PC-3 (cell line): Measurements from ENCODE around the gene HAUS7. TPM values are rescaled to one million over a fixed set of nuclear protein-coding genes. Genes with fewer than 3 reads are reported as not detected.

Source experiments
- ATAC-seq: fragments of 200-7000 bp; cut with Tn5 transposase; 2 replicates; pipeline ENCODE4 v1.9.1; 2020; ENCODE audit warnings: mild to moderate bottlenecking, moderate library complexity
- BruUV-seq: library from RNA; stranded (reverse); fragments of 400-500 nt; replicated peaks from 2 replicates; lab custom pipeline; 2021; lab: Mats Ljungman, UMichigan
- CTCF ChIA-PET: fragments of 300-600 bp; sonication (Branson Sonifier 250); formaldehyde crosslinking; loops from one replicate; lab custom pipeline; 2022; ENCODE audit warnings: antibody characterized with exemption; lab: Charles Lee
- POLR2A ChIA-PET: fragments of 300-600 bp; sonication (Branson Sonifier 250); formaldehyde crosslinking; loops from one replicate; lab custom pipeline; 2022; ENCODE audit warnings: antibody characterized with exemption; ENCODE audit not compliant: unreplicated experiment; lab: Charles Lee
- DNase-seq: peaks from one replicate; pipeline ENCODE4 v3.0.0-alpha.2; 2015
- H2AFZ ChIP-seq: fragments of 300-600 bp; sonication (generic); 2 replicates; pipeline ENCODE4 v1.6.0; 2016; ENCODE audit warnings: antibody characterized with exemption, low read length
- H3F3A ChIP-seq: fragments of 300-600 bp; sonication (generic); one replicate; pipeline ENCODE4 v1.6.0; 2017; ENCODE audit warnings: antibody characterized with exemption, low read length, control low read depth, mild to moderate bottlenecking; ENCODE audit not compliant: unreplicated experiment
- H3K27ac ChIP-seq: fragments of 300-600 bp; sonication (generic); 2 replicates; pipeline ENCODE4 v1.5.1; 2016; ENCODE audit warnings: mild to moderate bottlenecking, low read length
- H3K27me3 ChIP-seq: fragments of 300-600 bp; sonication (generic); 2 replicates; pipeline ENCODE4 v1.6.1; 2016; ENCODE audit warnings: low read length, mixed read lengths
- H3K36me3 ChIP-seq: fragments of 300-600 bp; sonication (generic); 2 replicates; pipeline ENCODE4 v1.6.1; 2016; ENCODE audit warnings: low read depth, mixed run types, low read length, mixed read lengths
- H3K4me1 ChIP-seq: fragments of 300-600 bp; sonication (generic); 2 replicates; pipeline ENCODE4 v1.5.1; 2016; ENCODE audit warnings: low read length; ENCODE audit not compliant: insufficient read depth
- H3K4me2 ChIP-seq: fragments of 300-600 bp; sonication (generic); 2 replicates; pipeline ENCODE4 v1.6.0; 2016; ENCODE audit warnings: low read length
- H3K4me3 ChIP-seq: fragments of 300-600 bp; sonication (generic); 2 replicates; pipeline ENCODE4 v1.5.1; 2016; ENCODE audit warnings: mild to moderate bottlenecking, low read length, mixed read lengths
- H3K79me2 ChIP-seq: fragments of 300-600 bp; sonication (generic); 2 replicates; pipeline ENCODE4 v1.6.1; 2017; ENCODE audit warnings: low read length, mixed read lengths
- H3K9ac ChIP-seq: fragments of 300-600 bp; sonication (generic); 2 replicates; pipeline ENCODE4 v1.6.0; 2016; ENCODE audit warnings: mild to moderate bottlenecking, low read length
- H3K9me2 ChIP-seq: fragments of 300-600 bp; sonication (generic); replicated peaks from 2 replicates; pipeline ENCODE4 v1.6.1; 2016; ENCODE audit warnings: mixed run types, low read length, mixed read lengths
- H3K9me3 ChIP-seq: fragments of 300-600 bp; sonication (generic); 2 replicates; pipeline ENCODE4 v1.6.1; 2016; ENCODE audit warnings: low read length, mixed read lengths
- H4K20me1 ChIP-seq: fragments of 300-600 bp; sonication (generic); 2 replicates; pipeline ENCODE4 v1.6.1; 2016; ENCODE audit warnings: low read length, mixed read lengths
- EZH2 ChIP-seq: fragments of 300-600 bp; sonication (generic); IDR thresholded peaks from one replicate; pipeline ENCODE4 v1.6.1; 2017; ENCODE audit warnings: antibody characterized with exemption, mild to moderate bottlenecking, low read length; ENCODE audit not compliant: unreplicated experiment
- EZH2phosphoT487 ChIP-seq: fragments of 300-600 bp; sonication (generic); IDR thresholded peaks from 2 replicates; pipeline ENCODE4 v1.6.1; 2018; ENCODE audit warnings: mild to moderate bottlenecking, antibody characterized with exemption, low read length, borderline replicate concordance
- intact Hi-C: fragments of 100-400 bp; cut with micrococcal nuclease; formaldehyde crosslinking; loops from 2 replicates; pipeline ENCODE4 v1.9.0; 2023
- total RNA-seq: library from RNA; depleted of rRNA; stranded (reverse); fragments of >200 nt; gene quantifications from 2 replicates; pipeline ENCODE4 v1.2.3, GENCODE V29; 2014
- TF ChIP-seq, protein P1 (sequence below): fragments of 300-600 bp; sonication (generic); conservative IDR thresholded peaks from 2 replicates; pipeline ENCODE4 v1.5.1; 2017; ENCODE audit warnings: antibody characterized with exemption, low read depth, mild to moderate bottlenecking, low read length

The HAUS7 gene
- total RNA-seq, 1 experiment from 2014 or later: 46.0 TPM

DNA sequence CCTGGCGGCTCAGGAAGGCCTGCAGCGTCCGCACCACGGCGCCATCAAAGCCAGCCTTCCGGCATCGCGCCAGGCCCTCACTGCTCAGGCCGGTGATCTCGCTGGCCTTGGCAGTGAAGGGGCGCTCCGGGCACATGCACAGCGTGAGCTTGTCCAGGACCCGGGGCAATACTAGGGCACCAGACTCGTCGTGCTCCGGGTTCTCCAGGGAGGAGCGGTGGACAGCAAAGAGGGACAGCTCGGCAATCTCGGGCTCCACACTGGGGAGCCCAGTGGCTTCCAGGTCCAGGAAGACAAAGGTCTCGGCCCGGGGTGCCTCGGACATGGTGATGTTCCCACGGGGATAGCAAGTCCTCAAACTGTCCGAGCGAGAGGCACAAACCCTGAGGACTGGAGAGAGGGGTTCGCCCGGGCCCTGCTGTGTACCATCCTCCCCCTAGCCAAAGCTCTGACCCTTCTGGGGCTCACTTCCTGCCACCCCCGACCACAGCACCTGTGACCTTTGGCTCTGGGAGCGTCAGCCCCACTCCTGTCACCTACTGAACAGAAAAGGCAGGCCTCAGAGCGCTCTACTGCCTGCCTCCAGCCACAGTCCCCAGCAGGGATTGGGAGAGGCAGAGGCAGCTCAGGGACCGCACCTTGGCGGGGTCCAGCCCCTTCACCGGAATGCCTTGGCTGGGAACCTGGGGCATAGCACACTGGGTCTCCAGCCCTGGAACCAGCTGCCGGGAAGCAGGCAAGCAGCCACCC is 25.1 kb downstream of the HAUS7 start:
- Histone ChIP-seq H3K9me2 (no peaks in the 10 kb centered on the region), H3K36me3 (no peaks in the 10 kb centered on the region), H4K20me1 (no peaks in the 10 kb centered on the region), H2AFZ (no peak overlapping the region), H3K9me3 (no peaks in the 10 kb centered on the region), H3K4me2 (no peak overlapping the region), H3K27ac (no peak overlapping the region), H3K27me3 (no peaks in the 10 kb centered on the region), H3K4me3 (no peak overlapping the region), H3K4me1 (peaks cover 6% of the 10 kb centered on the region; the same call in 1 of the 2 replicates), H3K9ac (no peak overlapping the region), H3F3A (no peaks in the 10 kb centered on the region), H3K79me2 (no peaks in the 10 kb centered on the region)
- ChIA-PET CTCF (no interaction called here), POLR2A (no interaction called here)
- BruUV-seq: no TSS peak
- DNase-seq (no peak), ATAC-seq (no peak)
- no peak for TF ChIP-seq EZH2
- TF ChIP-seq, protein P1, sequence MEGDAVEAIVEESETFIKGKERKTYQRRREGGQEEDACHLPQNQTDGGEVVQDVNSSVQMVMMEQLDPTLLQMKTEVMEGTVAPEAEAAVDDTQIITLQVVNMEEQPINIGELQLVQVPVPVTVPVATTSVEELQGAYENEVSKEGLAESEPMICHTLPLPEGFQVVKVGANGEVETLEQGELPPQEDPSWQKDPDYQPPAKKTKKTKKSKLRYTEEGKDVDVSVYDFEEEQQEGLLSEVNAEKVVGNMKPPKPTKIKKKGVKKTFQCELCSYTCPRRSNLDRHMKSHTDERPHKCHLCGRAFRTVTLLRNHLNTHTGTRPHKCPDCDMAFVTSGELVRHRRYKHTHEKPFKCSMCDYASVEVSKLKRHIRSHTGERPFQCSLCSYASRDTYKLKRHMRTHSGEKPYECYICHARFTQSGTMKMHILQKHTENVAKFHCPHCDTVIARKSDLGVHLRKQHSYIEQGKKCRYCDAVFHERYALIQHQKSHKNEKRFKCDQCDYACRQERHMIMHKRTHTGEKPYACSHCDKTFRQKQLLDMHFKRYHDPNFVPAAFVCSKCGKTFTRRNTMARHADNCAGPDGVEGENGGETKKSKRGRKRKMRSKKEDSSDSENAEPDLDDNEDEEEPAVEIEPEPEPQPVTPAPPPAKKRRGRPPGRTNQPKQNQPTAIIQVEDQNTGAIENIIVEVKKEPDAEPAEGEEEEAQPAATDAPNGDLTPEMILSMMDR: no peak
- no peak for TF ChIP-seq EZH2phosphoT487
- intact Hi-C loops: no loop called here

DNA sequence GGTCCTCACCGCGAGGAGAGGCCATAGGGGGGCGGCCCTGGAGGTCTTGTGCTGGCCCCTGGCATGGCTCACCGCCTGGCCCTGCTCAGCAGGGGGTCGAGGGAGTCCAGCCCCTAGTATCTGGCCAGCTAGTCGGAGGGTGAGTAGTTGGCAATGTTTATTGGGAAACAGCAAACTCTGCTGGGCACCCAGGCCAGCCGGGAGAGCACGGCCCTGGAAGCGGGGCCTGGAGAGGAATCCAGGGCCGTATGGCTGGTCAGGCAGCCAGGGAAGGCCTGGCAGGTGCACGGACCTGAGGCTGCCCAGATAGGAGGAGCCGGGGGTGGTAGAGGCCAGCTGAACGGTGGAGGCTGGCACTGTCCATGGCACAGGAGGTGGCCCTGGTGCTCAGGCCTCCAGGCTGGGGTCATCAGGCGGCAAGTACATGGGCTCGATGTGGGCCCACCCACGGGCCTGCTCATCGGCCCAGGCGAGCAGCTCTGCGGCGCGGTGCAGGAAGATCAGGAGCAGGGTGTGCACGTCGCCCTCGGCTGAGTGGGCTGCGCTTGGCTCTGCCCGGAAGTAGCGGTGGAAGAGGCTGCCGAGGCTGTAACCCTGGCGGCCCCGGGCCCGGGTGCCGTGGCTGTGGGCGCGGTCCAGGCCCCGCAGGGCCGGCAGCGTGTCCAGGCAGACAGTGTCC is 25.9 kb downstream of the HAUS7 start:
- Histone ChIP-seq H3F3A (no peaks in the 10 kb centered on the region), H4K20me1 (no peaks in the 10 kb centered on the region), H3K79me2 (no peaks in the 10 kb centered on the region), H3K4me1 (peaks cover 6% of the 10 kb centered on the region; the same call in 1 of the 2 replicates), H3K4me3 (no peak overlapping the region), H3K27me3 (no peaks in the 10 kb centered on the region), H3K36me3 (no peaks in the 10 kb centered on the region), H3K9me2 (no peaks in the 10 kb centered on the region), H3K4me2 (no peak overlapping the region), H2AFZ (no peak overlapping the region), H3K9ac (no peak overlapping the region), H3K27ac (no peak overlapping the region), H3K9me3 (no peaks in the 10 kb centered on the region)
- ATAC-seq (no peak), DNase-seq (no peak)
- CTCF ChIA-PET: no interaction called here
- POLR2A ChIA-PET: no interaction called here
- TF ChIP-seq EZH2 (no peak), EZH2phosphoT487 (no peak)
- TF ChIP-seq, protein P1: no peak
- intact Hi-C loops: no loop called here
- BruUV-seq: no TSS peak
